Lower leg skin (tissue), 3 donors: ENCODE measurements around the gene HOXC12.

Source experiments
- CTCF ChIP-seq, 3 donors: fragments of 450-650 bp; IDR thresholded peaks; one replicate each; pipeline ENCODE4 v1.5.1; 2016; ENCODE audit warnings: antibody characterized with exemption in 3 of 3, mild to moderate bottlenecking in 3 of 3, moderate library complexity in 2 of 3
- POLR2A ChIP-seq, 2 donors: fragments of 450-650 bp; IDR thresholded peaks; one replicate each; pipeline ENCODE4 v1.6.1; 2016 to 2017; ENCODE audit warnings: antibody characterized with exemption in 2 of 2, mild to moderate bottlenecking in 1 of 2, moderate library complexity in 1 of 2

GRCh38 chr12:54005531-54005852, 50.8 kb downstream of the HOXC12 start:
- TF ChIP-seq CTCF (IDR thresholded peaks at IDR 0.05), result no peak
- no peak for TF ChIP-seq POLR2A (IDR thresholded peaks at IDR 0.05)
